HG02571 (cell line): ENCODE results near the gene HERC2.

Experiments
- ATAC-seq: cut with Tn5 transposase; IDR thresholded peaks from one replicate; pipeline ENCODE4 v1.9.1; 2021; ENCODE audit warnings: mild to moderate bottlenecking, moderate library complexity; ENCODE audit not compliant: unreplicated experiment

Gene HERC2

DNA sequence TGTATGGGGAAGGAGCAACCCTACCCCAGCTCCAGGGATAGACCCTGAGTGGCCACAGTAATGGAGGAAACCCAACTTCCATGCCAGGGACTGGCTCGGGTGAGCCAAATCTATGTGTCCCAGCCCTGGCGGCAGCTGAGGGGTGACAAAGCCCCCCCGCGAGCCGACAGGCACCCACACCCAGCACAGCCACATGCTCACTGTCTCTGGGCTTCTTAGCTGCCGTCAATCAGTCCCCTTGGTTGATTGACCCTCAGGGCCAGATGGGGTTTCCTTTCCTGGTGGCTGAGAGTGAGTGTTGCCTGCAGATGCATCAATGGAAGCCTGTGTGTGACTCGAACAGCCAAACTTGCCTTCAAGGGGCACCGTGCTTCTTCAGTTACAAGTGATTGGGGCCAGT is 220.8 kb downstream of the HERC2 start:
- ATAC-seq = no peak

DNA sequence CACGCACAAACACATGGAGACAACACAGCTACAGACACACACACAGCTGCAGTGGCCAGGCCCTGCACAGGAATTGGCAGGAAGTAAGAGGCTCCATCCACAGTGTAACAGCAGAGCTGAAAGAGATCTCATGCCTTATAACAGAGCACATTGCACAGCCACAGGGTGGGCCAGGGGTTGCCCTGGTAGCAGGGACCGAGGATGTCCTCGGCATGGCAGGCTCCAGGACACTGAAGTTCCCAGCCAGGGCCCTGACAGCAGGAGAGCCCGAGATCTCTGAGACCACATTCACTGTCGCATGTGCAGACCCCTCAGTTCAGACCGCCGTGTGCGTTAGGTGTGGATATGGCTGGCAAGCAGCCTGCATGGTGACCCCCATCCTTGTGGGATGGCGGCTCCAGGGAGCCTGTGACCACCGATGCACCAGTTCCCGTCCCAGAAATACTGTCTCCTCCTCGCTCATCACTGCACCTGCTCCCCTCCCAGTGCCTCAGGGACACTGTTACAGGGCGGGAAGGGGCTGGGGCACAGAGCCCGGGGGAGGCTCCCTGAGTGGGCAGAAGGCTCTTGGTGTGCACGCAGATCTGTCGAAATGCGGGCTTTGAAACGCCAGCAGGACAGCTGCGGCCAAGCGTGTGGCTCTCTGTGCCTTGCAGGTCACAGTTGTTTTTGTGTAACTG is 221.3 kb downstream of the HERC2 start:
- no peak for ATAC-seq

DNA sequence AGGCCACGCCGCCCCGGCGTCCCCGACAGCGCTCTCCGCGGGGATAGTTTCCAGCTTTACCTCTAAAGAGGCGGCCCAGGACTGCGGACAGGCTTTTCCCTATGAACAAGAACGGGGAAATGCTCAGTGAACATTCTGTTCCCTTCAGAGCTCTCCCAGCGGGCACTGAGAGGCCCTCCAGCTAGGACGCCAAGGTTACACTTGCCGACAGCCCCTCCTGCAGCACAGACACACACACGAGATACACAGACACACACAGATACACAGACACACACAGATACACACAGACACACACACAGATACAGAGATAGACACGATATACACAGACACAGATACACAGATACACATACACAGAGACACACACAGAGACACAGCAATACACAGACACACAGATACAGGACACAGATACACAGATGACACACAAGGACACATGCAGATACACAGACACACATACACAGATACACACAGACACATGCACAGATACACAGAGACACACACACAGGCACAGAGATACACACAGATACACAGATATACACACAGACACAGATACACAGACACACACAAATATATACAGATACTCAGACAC is 222.3 kb downstream of the HERC2 start:
- no peak for ATAC-seq

DNA sequence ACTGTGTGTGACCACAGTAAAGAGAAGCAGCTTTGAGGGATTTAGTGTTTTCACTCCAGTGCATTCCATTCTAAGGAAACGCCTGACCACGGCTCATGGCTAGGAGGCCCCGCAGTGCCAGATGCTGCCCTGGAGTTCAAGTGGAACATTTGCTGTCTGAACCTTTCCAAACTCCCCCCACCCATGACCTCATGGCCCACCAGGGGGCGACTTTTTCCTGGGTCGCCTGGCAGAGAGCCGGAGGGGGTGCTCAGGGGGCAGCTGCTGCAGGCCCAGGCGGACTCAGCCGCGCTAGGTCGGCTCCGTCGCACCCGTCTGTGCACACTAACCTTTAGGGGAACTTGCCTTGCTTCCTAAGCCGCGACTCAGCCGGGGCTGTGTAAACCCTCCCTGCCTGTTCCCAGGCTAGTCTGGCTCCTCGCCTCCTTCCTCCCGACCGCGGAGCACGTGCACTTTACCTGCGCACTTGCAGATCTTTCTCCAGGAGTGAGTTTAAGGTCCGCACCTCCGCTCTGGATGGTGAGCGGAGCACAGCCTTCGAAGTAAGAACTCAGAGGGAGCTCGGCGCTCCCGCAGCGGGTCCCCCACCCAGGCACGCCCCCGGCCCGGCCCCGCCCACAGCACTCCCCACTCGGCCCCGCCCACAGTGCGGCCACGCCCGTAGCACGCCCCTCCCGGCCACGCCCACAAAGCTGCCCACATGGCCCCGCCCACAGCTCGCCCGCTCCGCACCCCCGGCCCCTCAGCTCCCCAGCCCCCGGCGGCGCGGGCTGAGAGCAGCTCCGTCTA is 223.0 kb downstream of the HERC2 start, which contains the start of gene OCA2:
TSS of gene OCA2 (minus strand) at position 550 of the 789 bp plus-strand sequence. CDS start 17,441 bp downstream, outside the sequence.
- no peak for ATAC-seq

DNA sequence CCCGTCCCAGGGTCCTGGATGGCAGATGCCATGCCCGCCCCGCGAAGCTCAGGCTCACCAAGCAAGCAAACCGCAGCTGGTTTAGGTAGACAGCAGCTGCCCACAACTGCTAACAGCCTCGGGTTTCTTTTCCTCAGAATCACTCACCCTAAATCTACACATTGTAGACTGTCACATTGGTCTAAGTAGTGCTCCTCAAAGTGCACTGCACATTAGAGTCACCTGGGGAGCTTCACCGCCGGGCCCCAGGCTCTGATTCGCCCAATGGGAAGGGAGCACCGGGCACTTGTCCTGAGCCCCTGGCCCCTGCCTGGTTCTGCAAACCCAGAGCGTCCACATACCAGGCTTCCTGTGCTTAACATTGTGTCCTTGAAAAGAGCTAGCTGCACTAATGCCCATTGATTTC is 223.6 kb downstream of the HERC2 start:
- ATAC-seq = no peak

DNA sequence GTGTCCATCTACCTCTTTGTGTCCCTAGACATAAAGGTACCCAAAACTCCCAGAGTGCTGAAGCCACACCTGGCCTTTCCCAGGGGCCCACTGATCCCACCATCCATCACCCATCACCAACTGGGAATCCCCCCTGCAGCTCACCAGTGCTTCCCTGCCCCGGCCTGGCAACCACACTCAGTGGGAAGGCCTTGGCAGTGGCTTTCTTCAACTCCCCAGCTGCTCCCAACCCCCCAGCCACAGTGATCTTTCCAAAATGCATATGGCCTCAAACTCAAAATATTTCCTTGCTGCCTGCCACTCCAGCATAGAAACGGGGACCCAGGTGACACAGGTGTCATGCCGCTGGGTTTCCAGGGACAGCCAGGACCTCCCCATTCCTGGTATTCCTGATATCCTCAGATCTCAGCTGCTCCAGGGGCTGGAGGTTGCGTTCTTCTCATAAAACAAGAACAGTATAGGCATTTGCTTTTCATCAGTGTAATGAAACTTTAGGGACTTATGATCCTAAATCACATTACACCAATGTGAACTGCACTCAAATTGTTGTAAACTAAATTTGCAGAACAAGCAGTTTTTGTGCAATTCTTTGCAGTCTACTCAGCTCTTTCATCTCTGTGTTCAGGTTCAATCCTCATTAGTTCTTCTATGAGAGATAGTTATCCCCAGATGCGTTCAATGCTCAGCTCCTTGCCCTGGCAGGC is 224.2 kb downstream of the HERC2 start:
- ATAC-seq = no peak

DNA sequence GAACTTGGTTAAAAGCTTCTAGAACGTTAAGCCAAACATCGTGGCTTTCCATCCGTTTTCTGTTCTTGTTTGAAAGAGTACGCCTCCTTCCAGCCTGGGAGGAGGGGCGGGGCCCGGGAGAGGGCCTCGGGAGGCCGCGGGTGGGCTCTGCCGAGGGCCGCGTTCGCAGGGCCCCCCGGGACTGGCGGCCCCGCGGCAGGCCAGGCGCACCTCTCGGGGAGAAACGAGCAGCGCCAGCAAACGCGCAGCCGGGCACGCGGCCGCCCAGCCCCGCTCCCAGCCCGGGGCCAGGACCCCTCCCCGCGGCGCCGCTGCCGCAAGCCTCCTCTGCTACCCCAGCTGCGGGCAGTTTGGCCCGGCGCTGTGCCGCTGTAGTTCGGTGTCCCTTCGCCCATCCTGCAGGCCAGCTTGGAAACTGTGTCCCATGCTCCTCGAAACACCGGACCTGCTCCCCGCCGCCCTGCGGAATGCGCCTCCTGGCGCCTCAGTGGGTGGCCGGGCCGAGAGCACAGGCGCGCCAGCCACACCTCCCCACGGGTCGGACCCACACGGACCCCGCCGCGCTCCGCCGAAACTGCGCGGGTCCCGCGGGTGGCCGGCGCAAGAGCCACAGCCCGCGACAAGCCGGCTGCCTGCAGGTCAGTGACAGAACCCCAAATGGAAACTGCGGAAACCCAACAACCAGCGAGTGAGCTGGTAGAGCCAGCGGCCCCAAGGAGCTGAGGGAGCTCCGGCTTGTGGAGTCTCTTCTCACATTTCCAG is 225.1 kb downstream of the HERC2 start:
- ATAC-seq = no peak

DNA sequence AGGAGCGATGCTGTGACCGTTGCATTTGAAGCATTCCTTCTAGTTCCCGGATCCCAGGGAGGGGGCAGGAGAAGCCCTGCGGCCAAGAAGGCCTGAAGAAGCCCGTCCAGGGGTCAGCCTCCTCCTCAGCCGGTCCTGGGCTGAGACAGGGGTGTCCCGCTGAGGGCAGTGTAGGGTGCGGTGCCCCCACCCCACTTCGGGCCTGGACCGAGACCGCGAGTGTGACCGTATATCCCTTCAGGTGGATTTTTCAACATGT is 225.6 kb downstream of the HERC2 start:
- peak; percentile 4 for ATAC-seq

DNA sequence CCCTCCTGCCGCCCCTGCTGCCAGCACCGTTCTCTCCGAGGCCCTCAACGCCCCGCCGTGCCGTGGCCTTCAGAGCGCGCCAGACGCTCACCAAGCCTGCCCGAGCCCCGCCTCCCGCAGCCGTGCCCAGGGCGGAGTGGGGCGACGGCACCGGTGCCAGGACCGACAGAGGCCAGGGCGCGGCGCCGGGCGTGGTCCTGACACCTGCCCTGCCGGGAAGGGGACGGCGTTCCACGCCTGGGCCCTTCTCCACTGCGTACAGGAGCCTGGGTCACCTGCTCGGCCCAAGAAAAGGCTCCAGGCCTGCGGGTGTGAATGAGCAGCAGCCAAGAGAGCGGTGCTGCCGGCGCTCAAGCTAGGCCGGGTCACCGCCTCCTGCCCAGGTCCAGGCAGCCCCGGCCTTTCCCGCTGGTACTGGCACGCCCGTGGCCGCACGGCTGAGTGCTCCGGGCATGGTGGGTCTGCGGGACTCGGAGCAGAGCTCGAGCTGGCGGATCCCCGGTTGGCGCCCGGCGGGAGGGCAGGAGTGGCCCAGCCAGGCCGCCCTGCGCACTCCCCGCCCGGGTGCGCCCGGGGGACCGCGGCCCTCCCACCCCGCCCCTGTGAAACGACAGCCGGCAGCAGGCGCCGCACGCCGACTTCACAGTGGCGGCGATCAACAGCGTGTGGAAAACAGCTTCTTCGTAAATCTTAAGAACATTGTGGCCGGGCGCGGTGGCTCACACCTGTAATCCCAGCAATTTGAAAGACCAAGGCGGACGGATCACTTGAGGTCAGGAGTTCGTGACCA is 227.1 kb downstream of the HERC2 start:
- ATAC-seq = no peak

DNA sequence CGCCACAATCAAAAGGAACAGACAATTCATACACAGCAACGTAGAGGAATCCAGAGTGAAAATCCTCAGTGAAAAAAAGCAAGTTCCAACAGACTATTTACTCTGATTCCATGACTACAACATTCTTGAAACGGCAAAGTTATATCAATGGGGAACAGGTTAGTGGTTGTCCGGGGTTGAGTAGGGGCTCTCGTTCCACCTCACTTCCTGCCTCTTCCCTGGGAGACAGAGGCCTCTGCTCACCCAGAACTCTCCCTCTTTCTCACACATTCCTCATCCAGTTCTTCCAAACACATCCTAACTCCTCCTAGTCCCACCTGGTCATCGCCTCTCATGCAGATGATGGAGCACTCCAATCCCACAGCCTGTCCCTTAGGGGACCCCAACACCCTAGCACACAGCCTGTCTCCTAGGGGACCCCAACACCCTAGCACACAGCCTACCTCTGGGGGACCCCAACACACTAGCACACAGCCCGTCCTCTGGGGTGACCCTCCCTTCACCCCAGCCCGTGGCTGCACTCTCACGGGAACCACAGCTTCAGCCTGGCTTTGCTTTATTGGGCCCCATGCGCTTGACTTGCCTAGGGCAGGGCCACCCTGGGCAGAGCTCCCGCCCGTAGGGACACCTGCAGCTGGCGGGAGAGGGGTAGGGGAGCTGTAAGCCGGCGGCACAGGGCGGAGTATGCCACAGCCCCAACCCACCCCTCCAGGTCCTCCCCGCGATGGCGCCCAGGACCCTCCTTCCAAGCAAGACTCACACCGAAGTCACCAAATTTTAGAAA is 228.0 kb downstream of the HERC2 start:
- no peak for ATAC-seq

DNA sequence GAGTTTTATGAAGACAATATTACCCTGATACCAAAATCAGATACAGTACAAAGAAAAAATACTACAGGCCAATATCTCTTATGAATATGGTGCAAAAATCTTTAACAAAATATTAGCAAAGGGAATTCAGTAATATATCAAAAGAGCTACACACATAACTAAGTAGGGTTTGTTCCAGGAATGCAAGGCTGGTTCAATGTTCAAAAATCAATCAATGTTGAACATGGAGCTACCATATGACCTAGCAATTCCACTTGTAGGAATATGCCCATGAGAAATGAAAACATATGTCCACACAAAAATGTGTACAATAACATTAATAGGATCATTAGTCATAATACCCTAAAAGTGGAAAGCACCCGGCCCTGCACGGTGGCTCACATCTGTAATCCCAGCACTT is 230.7 kb downstream of the HERC2 start:
- no peak for ATAC-seq

DNA sequence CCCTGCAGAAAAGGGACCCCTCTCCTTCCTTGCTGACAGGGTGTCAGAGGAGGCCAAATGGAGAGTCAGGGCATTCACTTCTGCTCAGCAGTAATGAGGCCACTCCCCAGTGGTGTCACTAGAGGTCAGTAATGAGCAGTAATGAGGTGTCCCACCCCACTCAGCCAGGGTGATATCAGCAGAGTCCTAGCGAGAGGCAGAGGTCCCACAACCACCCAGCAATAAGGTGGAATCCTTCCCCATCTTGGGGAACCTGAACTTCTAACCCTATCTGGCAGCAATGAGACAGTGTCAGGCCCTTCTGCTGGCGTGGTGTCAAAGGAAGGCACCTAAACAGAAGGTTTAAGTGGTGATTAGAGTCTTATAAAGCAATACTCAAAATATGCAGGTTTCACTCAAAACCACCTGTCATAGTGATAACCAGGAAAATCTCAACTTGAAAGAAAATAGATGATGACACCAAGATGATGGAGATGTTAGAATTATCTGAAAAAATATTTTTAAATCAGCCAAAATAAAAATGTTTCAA is 235.7 kb downstream of the HERC2 start:
- ATAC-seq = no peak

DNA sequence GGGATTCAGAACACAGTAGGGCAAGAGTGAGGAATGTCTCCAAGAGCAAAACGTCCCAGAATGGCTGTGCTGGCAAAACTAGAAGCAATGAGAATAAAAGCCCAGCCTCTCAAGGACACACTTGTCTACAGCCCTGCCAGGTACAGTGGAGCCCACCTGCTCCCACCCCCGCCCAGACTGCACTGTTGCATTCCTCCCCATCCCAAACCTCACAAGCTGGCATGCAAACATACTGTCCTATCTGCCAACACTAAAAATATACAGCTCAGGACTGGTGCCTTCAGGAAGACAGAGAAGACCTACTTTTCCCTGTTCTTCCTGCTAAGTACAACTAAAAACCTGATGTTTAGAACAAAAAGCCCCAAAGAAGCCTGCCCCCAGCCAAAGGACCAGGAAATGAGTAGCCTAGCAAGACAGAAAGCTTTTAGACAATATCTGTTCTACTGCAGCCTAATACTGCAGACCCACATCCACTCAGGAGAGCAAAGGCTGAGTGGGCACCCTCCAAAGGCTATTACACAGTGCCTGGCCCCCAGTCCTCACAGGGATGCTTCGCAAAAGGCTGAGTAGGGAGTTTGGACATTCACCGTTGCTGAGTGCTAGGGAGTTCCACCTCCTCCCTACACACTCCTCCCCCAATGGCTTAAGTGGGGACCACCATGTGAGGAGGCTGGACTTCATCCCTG is 236.3 kb downstream of the HERC2 start:
- ATAC-seq = no peak

DNA sequence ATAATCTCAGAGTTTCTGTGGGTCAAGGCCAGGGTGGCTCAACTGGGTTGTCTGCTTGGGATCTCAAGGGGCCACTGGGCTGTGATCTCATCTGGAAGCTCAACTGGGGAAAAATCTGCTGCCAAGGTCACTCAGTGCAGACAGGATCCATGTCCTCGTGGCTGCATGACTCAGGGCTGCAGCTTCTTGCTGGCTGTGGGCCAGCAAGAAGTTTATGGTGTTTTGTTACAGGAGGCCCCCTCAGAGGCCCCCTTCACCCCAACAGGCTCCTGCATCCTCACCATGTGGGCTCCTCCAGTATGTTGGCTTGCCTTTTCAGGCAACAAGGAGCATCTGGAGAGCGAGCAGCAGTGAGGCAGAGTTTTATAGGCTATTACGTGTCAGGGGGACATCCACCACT is 237.4 kb downstream of the HERC2 start:
- ATAC-seq = no peak

DNA sequence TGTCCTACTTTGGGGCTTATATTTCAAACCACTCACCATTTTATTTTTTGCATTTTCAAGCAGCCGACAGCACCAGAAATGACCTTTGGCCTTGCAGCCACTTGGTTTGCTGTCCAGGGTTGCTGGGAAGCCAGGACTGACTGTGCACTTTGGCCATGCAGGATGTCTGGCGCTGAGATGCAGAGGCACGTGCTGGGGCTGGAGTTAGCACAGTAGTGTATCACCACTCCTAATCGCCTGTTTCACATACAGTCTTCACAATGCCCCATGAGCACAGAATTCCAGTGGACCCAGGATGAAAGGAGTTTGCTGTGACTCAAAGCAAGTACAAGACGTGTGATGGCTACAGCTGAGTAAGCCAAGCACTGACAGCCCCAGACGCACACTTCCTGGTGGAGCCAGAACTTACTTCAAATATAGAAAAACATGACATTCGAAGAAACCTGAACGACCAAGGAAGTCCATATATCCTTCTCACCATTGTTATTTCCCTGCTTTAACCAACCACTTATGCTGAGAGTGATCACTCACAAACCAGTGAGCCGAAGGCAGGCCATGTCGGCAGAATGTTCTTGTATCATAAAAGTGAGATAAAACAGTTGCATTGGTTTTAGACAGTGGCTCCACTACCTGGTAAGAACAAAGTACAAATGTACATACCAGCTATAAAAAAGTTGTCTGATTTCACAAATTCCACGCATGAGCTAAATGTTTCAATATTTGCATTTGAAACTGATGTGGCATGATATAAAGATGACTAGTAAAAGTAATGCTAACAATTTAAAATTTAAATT is 238.9 kb downstream of the HERC2 start:
- ATAC-seq = no peak

DNA sequence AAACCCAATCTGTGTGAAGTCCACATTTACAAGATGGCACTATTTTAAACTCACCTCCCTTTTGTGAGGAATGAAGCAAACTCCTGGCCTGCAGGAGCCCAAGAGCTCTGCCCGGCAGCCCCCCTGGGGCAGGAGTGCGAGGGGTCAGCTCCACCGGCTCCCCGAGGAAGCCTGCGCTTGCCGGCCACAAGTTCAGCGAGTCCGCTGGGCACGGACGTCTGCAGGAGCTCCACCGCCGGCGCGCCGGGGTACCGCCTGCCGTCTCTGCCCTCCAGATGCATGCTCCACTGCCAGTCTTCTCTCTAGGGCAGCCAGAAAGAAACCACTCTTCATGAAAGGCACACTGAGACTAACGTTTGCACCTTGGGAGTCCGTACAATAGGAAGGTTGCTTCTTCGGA is 240.4 kb downstream of the HERC2 start:
- ATAC-seq = no peak

DNA sequence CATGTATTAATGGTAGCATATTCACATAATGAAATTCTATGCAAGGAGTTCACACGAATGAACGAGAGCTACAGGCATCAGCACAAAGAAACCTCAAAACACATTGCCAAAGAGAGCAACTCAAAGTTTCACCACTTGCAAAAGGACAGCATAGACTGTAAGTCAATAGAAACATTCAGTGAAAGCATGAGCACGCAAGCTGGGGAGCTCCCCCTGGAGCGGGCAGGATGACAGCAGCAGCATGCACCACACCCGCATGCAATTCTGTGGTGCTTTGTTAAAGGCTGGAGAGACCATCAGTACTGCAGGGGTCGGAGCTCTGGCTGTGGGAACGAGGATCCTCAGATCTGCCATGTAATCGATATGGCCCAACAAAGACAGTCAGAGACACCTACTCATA is 241.6 kb downstream of the HERC2 start:
- ATAC-seq = no peak
